Activated naive CD4-positive, alpha-beta T cell treated with anti-CD3 and anti-CD28 coated beads, Interleukin-2, amount 50 U/mL, for 72 hours (primary cell): ENCODE results near the gene CTNNBL1. TPM values are rescaled to one million over a fixed set of nuclear protein-coding genes. Genes with fewer than 3 reads are reported as not detected.
"Not testable (repeated sequence)": the region's sequence is repeated elsewhere in the genome, so short reads cannot be mapped to it uniquely, and the experiment has no call there.

Source experiments
- ATAC-seq, 2 donors: fragments of 150-1000 bp; cut with Tn5 transposase; 2 replicates each; pipeline ENCODE4 v1.10.0; 2021; ENCODE audit warnings: mild to moderate bottlenecking in 2 of 2, moderate library complexity in 2 of 2
- DNase-seq, 2 donors: peaks; one replicate each; pipeline ENCODE4 v3.0.0; 2021 to 2022; ENCODE audit warnings: low spot score in 2 of 2
- H3K27ac Mint-ChIP-seq, 2 donors: one replicate each; pipeline ENCODE4 v1.8.0; 2022; ENCODE audit warnings: mild to moderate bottlenecking in 2 of 2, mixed read lengths in 2 of 2
- H3K36me3 Mint-ChIP-seq, 2 donors: one replicate each; pipeline ENCODE4 v1.8.0; 2022; ENCODE audit warnings: mixed read lengths in 2 of 2
- H3K9me3 Mint-ChIP-seq, 2 donors: one replicate each; pipeline ENCODE4 v1.8.0; 2022; ENCODE audit warnings: mixed read lengths in 2 of 2
- total RNA-seq, 2 donors: library from RNA; stranded (reverse); gene quantifications; one replicate each; pipeline ENCODE4 v1.2.3, GENCODE V29; 2022

The CTNNBL1 gene
- total RNA-seq = 10 to 100 TPM; 68.9 to 79.4 TPM

GRCh38 chr20:37693635-37694626, at the start of gene CTNNBL1:
CTNNBL1 (plus strand) TSS chr20:37694030; CDS start chr20:37694123, 93 bp downstream.
- H3K9me3 Mint-ChIP-seq = no peaks in the 10 kb centered on the region
- ATAC-seq = peak; percentile 90 to 96
- peak; percentile 93 to 94 for DNase-seq
- H3K27ac Mint-ChIP-seq = peak within 1 kb of the TSS; percentile 99 to 100
- H3K36me3 Mint-ChIP-seq = peaks cover 0 to 10% of the 10 kb centered on the region in 2 donors

- no peaks in the 10 kb centered on the region for H3K9me3 Mint-ChIP-seq
- H3K27ac Mint-ChIP-seq = no peak overlapping the region
- no peak for DNase-seq
- no peaks in the 10 kb centered on the region for H3K36me3 Mint-ChIP-seq
- no peak for ATAC-seq
Measured at GRCh38 chr20:37644605-37645004, 49.2 kb upstream of the CTNNBL1 start.

- DNase-seq = no peak
- no peak for ATAC-seq
- H3K36me3 Mint-ChIP-seq = no peaks in the 10 kb centered on the region
- no peak overlapping the region for H3K27ac Mint-ChIP-seq
- H3K9me3 Mint-ChIP-seq = no peaks in the 10 kb centered on the region
Measured at GRCh38 chr20:37647946-37648345, 45.9 kb upstream of the CTNNBL1 start.

- Mint-ChIP-seq H3K36me3 (no peaks in the 10 kb centered on the region), H3K27ac (no peak overlapping the region), H3K9me3 (no peaks in the 10 kb centered on the region)
- DNase-seq = no peak
- no peak for ATAC-seq
Measured at GRCh38 chr20:37649017-37649416, 44.8 kb upstream of the CTNNBL1 start.

GRCh38 chr20:37649676-37650370, 44.0 kb upstream of the CTNNBL1 start:
- H3K9me3 Mint-ChIP-seq = no peaks in the 10 kb centered on the region
- ATAC-seq (no peak), DNase-seq (no peak)
- H3K36me3 Mint-ChIP-seq = no peaks in the 10 kb centered on the region
- H3K27ac Mint-ChIP-seq = no peak overlapping the region

GRCh38 chr20:37650661-37651060, 43.2 kb upstream of the CTNNBL1 start:
- no peak for DNase-seq
- ATAC-seq = no peak
- H3K36me3 Mint-ChIP-seq = no peaks in the 10 kb centered on the region
- no peaks in the 10 kb centered on the region for H3K9me3 Mint-ChIP-seq
- no peak overlapping the region for H3K27ac Mint-ChIP-seq

GRCh38 chr20:37651932-37652331, 41.9 kb upstream of the CTNNBL1 start:
- Mint-ChIP-seq H3K36me3 (no peaks in the 10 kb centered on the region), H3K9me3 (no peaks in the 10 kb centered on the region), H3K27ac (no peak overlapping the region)
- peak; percentile 60 to 79 for ATAC-seq
- peak in 1 of 2 donors; percentile 37 for DNase-seq

GRCh38 chr20:37656945-37657344, 36.9 kb upstream of the CTNNBL1 start:
- Mint-ChIP-seq H3K9me3 (no peaks in the 10 kb centered on the region), H3K36me3 (no peaks in the 10 kb centered on the region), H3K27ac (no peak overlapping the region)
- ATAC-seq (no peak), DNase-seq (no peak)

GRCh38 chr20:37657924-37658804, 35.7 kb upstream of the CTNNBL1 start:
- Mint-ChIP-seq H3K36me3 (no peaks in the 10 kb centered on the region), H3K27ac (no peak overlapping the region)
- ATAC-seq = no peak

GRCh38 chr20:37661519-37661918, 32.3 kb upstream of the CTNNBL1 start:
- no peak for ATAC-seq
- Mint-ChIP-seq H3K9me3 (peaks cover 4 to 5% of the 10 kb centered on the region in 2 donors), H3K36me3 (peaks cover 6 to 8% of the 10 kb centered on the region in 2 donors), H3K27ac (no peak overlapping the region)
- DNase-seq = no peak

More at GRCh38 chr20:37657924-37658804, 35.7 kb upstream of the CTNNBL1 start:
- no peaks in the 10 kb centered on the region for H3K9me3 Mint-ChIP-seq
- DNase-seq = no peak

- H3K9me3 Mint-ChIP-seq = peaks cover 4 to 5% of the 10 kb centered on the region in 2 donors
- H3K27ac Mint-ChIP-seq = no peak overlapping the region
- ATAC-seq (no peak), DNase-seq (no peak)
- peaks cover 6 to 8% of the 10 kb centered on the region in 2 donors for H3K36me3 Mint-ChIP-seq
Measured at GRCh38 chr20:37662308-37662707, 31.5 kb upstream of the CTNNBL1 start.

- H3K9me3 Mint-ChIP-seq, DNase-seq, H3K36me3 Mint-ChIP-seq, H3K27ac Mint-ChIP-seq, ATAC-seq: not testable (repeated sequence)
Measured at GRCh38 chr20:37664595-37664994, 29.2 kb upstream of the CTNNBL1 start.

- Mint-ChIP-seq H3K27ac (no peak overlapping the region), H3K9me3 (peaks cover 4 to 5% of the 10 kb centered on the region in 2 donors), H3K36me3 (peaks cover 6 to 8% of the 10 kb centered on the region in 2 donors)
- ATAC-seq (no peak), DNase-seq (no peak)
Measured at GRCh38 chr20:37668166-37668565, 25.7 kb upstream of the CTNNBL1 start.

GRCh38 chr20:37669062-37669772, 24.6 kb upstream of the CTNNBL1 start:
- peaks cover 4 to 5% of the 10 kb centered on the region in 2 donors for H3K9me3 Mint-ChIP-seq

GRCh38 chr20:37669773-37670236, 24.0 kb upstream of the CTNNBL1 start:
- no peaks in the 10 kb centered on the region for H3K9me3 Mint-ChIP-seq
- H3K36me3 Mint-ChIP-seq = peaks cover under 1 to 2% of the 10 kb centered on the region in 2 donors
- no peak for ATAC-seq
- DNase-seq = no peak
- no peak overlapping the region for H3K27ac Mint-ChIP-seq

More at GRCh38 chr20:37669062-37669772, 24.6 kb upstream of the CTNNBL1 start:
- Mint-ChIP-seq H3K27ac (no peak overlapping the region), H3K36me3 (peaks cover 6 to 8% of the 10 kb centered on the region in 2 donors)
- peak; percentile 61 to 89 for ATAC-seq
- no peak for DNase-seq
